ENCODE results near the gene ZNF32. TPM values are rescaled to one million over a fixed set of nuclear protein-coding genes. Genes with fewer than 3 reads are reported as not detected.

The ZNF32 gene
- 10 to 100 TPM; 29.7 to 48.1 (median 35.3) TPM for total RNA-seq

GRCh38 chr10:43648398-43649184 lies at the start of gene ZNF32:
TSS of gene ZNF32 (minus strand) at chr10:43648881. CDS start at chr10:43646133, 2,748 bp downstream.
- no peak for DNase-seq (ENCODE audit: low spot score)
- TF ChIP-seq, protein P1, sequence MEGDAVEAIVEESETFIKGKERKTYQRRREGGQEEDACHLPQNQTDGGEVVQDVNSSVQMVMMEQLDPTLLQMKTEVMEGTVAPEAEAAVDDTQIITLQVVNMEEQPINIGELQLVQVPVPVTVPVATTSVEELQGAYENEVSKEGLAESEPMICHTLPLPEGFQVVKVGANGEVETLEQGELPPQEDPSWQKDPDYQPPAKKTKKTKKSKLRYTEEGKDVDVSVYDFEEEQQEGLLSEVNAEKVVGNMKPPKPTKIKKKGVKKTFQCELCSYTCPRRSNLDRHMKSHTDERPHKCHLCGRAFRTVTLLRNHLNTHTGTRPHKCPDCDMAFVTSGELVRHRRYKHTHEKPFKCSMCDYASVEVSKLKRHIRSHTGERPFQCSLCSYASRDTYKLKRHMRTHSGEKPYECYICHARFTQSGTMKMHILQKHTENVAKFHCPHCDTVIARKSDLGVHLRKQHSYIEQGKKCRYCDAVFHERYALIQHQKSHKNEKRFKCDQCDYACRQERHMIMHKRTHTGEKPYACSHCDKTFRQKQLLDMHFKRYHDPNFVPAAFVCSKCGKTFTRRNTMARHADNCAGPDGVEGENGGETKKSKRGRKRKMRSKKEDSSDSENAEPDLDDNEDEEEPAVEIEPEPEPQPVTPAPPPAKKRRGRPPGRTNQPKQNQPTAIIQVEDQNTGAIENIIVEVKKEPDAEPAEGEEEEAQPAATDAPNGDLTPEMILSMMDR (IDR thresholded peaks at IDR 0.05), result no peak
- ATAC-seq (ENCODE audit: low FRiP score), result peak; percentile 97

GRCh38 chr10:43698156-43698555 lies 49.5 kb upstream of the ZNF32 start:
- ATAC-seq (ENCODE audit: low FRiP score), result no peak
- DNase-seq (ENCODE audit: low spot score), result no peak
- TF ChIP-seq, protein P1 (IDR thresholded peaks at IDR 0.05), result no peak

DNA sequence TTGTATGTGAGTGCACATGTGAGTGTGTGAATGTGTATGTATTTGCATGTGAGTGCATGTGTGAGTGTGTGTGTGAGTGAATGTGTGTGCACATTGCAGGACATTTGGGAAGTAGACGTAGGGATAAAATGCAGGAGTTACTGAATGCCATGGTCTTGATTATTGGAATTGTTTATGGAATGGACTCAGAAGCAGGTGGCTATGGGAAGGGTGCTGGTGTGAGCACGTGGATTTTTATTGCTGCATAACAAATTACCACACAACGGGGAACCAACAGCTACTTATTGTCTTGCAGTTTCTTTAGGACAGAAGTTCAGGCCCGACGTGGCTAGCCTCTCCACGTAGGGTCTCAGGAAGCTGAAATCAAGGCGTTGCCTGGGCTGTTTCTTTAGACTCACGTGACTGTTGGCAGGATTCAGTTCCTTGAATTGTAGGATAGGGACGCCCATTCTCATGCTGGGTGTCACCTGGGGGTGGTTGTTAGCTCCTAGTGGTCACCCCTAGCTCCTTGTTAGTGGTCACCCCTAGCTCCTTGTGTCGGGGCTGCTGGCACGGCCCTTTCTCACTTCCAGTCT lies 48.3 kb upstream of the ZNF32 start:
- ATAC-seq (ENCODE audit: low FRiP score), result no peak
- TF ChIP-seq, protein P1 (IDR thresholded peaks at IDR 0.05), result no peak
- no peak for DNase-seq (ENCODE audit: low spot score)

DNA sequence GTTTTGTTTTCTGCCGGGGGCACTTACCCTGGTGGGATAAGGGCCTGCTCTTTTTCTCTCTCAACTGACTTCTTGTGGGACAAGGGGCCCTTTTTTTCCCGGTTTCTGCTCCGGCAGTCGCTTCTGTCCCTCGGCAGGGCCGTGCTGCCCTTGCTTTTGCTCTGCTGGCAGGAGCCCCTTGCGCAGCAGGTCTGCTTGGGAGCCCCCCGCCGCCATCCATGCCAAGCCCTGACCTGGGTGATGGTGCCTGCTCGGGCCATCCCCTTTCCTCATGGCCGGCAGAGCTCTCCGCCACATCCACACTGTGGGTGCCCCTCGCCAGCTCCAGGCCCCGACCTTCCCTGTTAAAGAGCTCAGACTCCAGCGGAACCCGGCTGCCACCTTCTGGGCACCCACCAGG lies 47.0 kb upstream of the ZNF32 start:
- TF ChIP-seq, protein P1 (IDR thresholded peaks at IDR 0.05), result no peak
- DNase-seq (ENCODE audit: low spot score), result no peak
- ATAC-seq (ENCODE audit: low FRiP score), result no peak

DNA sequence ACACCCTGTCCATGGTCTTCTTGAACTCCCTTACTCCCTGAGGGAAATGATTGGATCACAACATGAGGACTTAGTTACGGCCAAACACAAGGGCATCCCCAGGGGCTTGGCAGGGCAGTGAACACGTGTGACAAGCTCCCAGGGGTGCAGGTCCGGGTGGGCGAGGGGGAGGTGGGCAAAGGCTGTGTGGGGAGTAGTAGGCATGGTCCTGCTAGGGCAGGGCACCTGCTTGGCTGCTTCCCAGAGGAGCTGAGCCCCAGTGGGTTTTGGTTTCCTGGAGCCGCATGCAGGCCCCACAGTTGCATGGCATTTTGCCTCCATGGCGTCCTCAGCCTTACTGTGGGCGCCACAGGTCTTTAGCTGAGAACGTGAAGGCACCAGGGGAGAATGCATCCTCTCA lies 46.6 kb upstream of the ZNF32 start:
- TF ChIP-seq, protein P1 (IDR thresholded peaks at IDR 0.05), result no peak
- ATAC-seq (ENCODE audit: low FRiP score), result no peak
- no peak for DNase-seq (ENCODE audit: low spot score)

DNA sequence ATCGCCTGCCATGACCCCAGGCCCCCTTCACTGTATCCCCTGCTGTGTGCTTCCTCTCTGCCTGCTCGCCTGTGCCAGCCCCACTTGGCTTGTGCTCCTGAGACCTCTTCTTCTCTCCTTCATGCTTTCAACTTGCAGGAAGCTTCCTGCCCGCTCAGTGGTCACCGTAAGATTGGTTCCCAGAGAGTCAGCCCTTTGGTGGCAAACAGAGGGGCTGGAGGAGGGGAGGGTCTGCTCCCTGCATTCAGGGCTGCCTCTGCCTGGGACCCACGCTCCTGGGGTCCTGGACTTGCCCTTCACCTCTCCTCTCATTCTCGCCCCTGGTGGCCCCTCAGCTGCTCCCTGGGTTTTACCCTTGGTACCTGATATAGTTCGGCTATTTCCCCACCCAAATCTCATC lies 45.8 kb upstream of the ZNF32 start:
- ATAC-seq (ENCODE audit: low FRiP score) (no peak), DNase-seq (ENCODE audit: low spot score) (no peak)
- TF ChIP-seq, protein P1 (IDR thresholded peaks at IDR 0.05), result no peak

- DNase-seq (ENCODE audit: low spot score), result no peak
- ATAC-seq (ENCODE audit: low FRiP score), result no peak
- TF ChIP-seq, protein P1 (IDR thresholded peaks at IDR 0.05), result no peak
Measured at GRCh38 chr10:43693602-43694001, 44.9 kb upstream of the ZNF32 start.
